Ishikawa (cell line): Measurements from ENCODE around the gene EPS15.

Source experiments
- CEBPB ChIP-seq: IDR thresholded peaks from 2 replicates; pipeline ENCODE4 v1.6.1; 2012
- CREB1 ChIP-seq: IDR thresholded peaks from 2 replicates; pipeline ENCODE4 v1.6.1; 2012; ENCODE audit warnings: low read depth
- EGR1 ChIP-seq: IDR thresholded peaks from 2 replicates; pipeline ENCODE4 v1.6.1; 2012
- EP300 ChIP-seq: IDR thresholded peaks from 2 replicates; pipeline ENCODE4 v1.6.1; 2012; ENCODE audit warnings: borderline replicate concordance
- FOXM1 ChIP-seq: IDR thresholded peaks from 2 replicates; pipeline ENCODE4 v1.6.1; 2012; ENCODE audit warnings: low read depth, borderline replicate concordance
- MAX ChIP-seq: IDR thresholded peaks from 2 replicates; pipeline ENCODE4 v1.6.1; 2012
- NFIC ChIP-seq: IDR thresholded peaks from 2 replicates; pipeline ENCODE4 v1.6.1; 2012
- RAD21 ChIP-seq: IDR thresholded peaks from 2 replicates; pipeline ENCODE4 v1.6.1; 2012; ENCODE audit warnings: low read depth
- REST ChIP-seq: IDR thresholded peaks from 2 replicates; pipeline ENCODE4 v1.6.1; 2012; ENCODE audit warnings: low read depth, mild to moderate bottlenecking
- TAF1 ChIP-seq: IDR thresholded peaks from 2 replicates; pipeline ENCODE4 v1.6.1; 2012; ENCODE audit warnings: low read depth, mild to moderate bottlenecking
- TCF12 ChIP-seq: IDR thresholded peaks from 2 replicates; pipeline ENCODE4 v1.6.1; 2012; ENCODE audit warnings: low read depth
- TEAD4 ChIP-seq: IDR thresholded peaks from 2 replicates; pipeline ENCODE4 v1.6.1; 2012
- USF1 ChIP-seq: IDR thresholded peaks from 2 replicates; pipeline ENCODE4 v1.6.1; 2012
- YY1 ChIP-seq: IDR thresholded peaks from 2 replicates; pipeline ENCODE4 v1.6.1; 2012; ENCODE audit warnings: low read depth
- ZBTB7A ChIP-seq: IDR thresholded peaks from 2 replicates; pipeline ENCODE4 v1.6.1; 2012; ENCODE audit warnings: low read depth

Gene EPS15

DNA sequence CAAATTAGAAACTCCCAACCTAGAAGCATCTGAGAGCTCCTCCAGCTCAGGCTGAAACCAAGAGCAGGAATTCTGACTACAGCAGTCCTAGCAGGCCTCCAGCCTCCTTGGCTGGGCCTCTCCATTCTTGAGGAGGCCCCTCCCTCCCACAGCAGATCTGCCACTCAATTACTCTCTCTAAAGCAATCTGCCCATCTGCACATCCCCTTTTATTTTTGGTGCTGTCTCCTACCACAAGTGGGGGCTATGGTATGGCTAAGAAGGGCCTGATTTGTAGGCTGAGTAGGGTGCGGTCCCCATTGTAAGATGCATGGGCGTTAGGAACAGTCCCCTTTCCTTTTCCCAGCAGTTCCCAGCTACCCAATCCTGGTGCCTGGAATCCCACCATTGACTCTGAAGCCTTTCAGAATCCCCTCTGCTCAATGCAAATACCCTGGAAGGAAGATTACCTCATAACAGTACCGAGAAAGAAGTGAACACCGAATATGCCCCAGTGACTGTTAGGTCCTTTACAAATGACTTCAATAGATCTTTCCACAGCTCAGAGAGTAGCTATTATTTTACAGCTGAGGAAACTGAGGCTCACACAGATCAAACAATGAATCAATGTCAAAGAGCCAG is 177.1 kb downstream of the EPS15 start:
- TF ChIP-seq FOXM1 = no peak
- no peak for TF ChIP-seq ZBTB7A
- TF ChIP-seq USF1 = no peak
- no peak for TF ChIP-seq NFIC
- TF ChIP-seq MAX = no peak
- TF ChIP-seq REST = no peak
- TF ChIP-seq TAF1 = no peak
- no peak for TF ChIP-seq TEAD4
- no peak for TF ChIP-seq EGR1
- no peak for TF ChIP-seq EP300
- TF ChIP-seq TCF12 = no peak
- no peak for TF ChIP-seq RAD21
- no peak for TF ChIP-seq CEBPB
- TF ChIP-seq YY1 = no peak

GRCh38 chr1:51340380-51340779 is 178.7 kb downstream of the EPS15 start:
- TF ChIP-seq CREB1 (no peak), EP300 (no peak), YY1 (no peak), TAF1 (no peak), NFIC (no peak), REST (no peak), USF1 (no peak), ZBTB7A (no peak), RAD21 (no peak), EGR1 (no peak), FOXM1 (no peak)

DNA sequence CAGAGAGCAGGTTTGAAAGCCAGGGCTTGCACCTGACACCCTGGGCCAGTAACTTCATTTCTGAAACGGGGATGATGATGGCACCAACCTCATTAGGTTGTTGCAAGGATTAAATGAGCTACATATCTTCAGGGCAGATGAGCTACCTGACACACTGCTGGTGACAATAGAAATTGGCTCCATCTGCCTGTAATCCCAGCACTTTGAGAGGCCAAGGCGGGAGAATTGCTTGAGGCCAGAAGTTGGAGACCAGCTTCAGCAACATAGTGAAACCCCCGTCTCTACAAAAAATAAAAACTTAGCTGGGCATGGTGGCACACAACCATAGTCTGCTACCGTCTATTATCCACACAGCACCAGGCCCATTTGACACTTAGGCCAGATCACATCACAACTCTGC is 182.4 kb downstream of the EPS15 start:
- TF ChIP-seq FOXM1 (no peak), CEBPB (no peak), RAD21 (no peak), ZBTB7A (no peak), CREB1 (no peak), MAX (no peak), TCF12 (no peak), REST (no peak), EGR1 (no peak), YY1 (no peak), EP300 (no peak), TAF1 (no peak), TEAD4 (no peak), USF1 (no peak), NFIC (no peak)

DNA sequence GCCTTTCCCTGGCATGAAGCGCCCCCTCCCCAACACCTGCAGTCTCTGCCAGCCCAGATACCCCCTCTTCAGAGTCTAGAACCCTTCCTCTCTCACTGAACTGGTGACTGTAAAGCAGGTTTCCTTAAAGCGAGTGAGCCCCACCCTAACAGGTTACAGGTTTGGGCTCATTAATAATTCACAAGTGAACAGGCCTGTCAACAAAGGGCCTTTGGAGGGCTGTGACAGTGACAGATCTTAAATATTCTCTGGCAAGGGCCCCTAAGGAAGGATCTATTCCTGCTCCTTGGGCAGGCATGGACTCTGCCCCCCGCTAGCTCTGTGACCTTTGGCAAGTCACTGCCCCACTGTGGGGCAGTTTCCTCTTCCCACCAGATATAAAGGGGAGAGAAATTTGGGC is 183.1 kb downstream of the EPS15 start:
- no peak for TF ChIP-seq NFIC
- no peak for TF ChIP-seq TCF12
- no peak for TF ChIP-seq EGR1
- no peak for TF ChIP-seq MAX
